Osteoblast (primary cell): Measurements from ENCODE around the gene SLC36A3. TPM values are rescaled to one million over a fixed set of nuclear protein-coding genes. Genes with fewer than 3 reads are reported as not detected.

ENCODE experiments used
- DNase-seq: peaks from one replicate; pipeline ENCODE4 v3.0.0; 2011; ENCODE audit warnings: low spot score, mixed read lengths; ENCODE audit not compliant: insufficient read length; ENCODE audit errors: missing footprints
- H2AFZ ChIP-seq: 2 replicates; pipeline ENCODE4 v1.6.0; 2011; ENCODE audit warnings: mild to moderate bottlenecking, low read length
- H3K27ac ChIP-seq: 2 replicates; pipeline ENCODE4 v1.5.1; 2011; ENCODE audit warnings: mild to moderate bottlenecking, low read depth, low read length, moderate library complexity
- H3K27me3 ChIP-seq: 2 replicates; pipeline ENCODE4 v1.6.0; 2012; ENCODE audit warnings: mild to moderate bottlenecking, control low read depth, inconsistent platforms, low read length, moderate library complexity; ENCODE audit not compliant: insufficient read depth
- H3K36me3 ChIP-seq: 2 replicates; pipeline ENCODE4 v1.5.1; 2011; ENCODE audit warnings: mild to moderate bottlenecking, low read length, control low read depth, moderate library complexity; ENCODE audit not compliant: insufficient read depth
- H3K4me1 ChIP-seq: 2 replicates; pipeline ENCODE4 v1.5.1; 2011; ENCODE audit warnings: mild to moderate bottlenecking, low read length, control low read depth, moderate library complexity; ENCODE audit not compliant: insufficient read depth
- H3K4me2 ChIP-seq: 2 replicates; pipeline ENCODE4 v1.6.0; 2011; ENCODE audit warnings: mild to moderate bottlenecking, low read length; ENCODE audit not compliant: insufficient read depth
- H3K4me3 ChIP-seq: fragments of 200-600 bp; sonication (generic); 3 replicates; pipeline ENCODE4 v1.5.1; 2012; ENCODE audit warnings: mild to moderate bottlenecking, low read length, inconsistent platforms; ENCODE audit not compliant: insufficient read depth
- H3K79me2 ChIP-seq: 2 replicates; pipeline ENCODE4 v1.6.0; 2012; ENCODE audit warnings: mild to moderate bottlenecking, low read length, control low read depth, inconsistent platforms; ENCODE audit not compliant: insufficient read depth
- H3K9me3 ChIP-seq: 2 replicates; pipeline ENCODE4 v1.5.1; 2011; ENCODE audit warnings: low read depth, low read length, control low read depth
- H4K20me1 ChIP-seq: 2 replicates; pipeline ENCODE4 v1.6.0; 2012; ENCODE audit warnings: mild to moderate bottlenecking, low read length, control low read depth; ENCODE audit not compliant: insufficient read depth
- CTCF ChIP-seq: IDR thresholded peaks from 2 replicates; pipeline ENCODE4 v1.5.1; 2011; ENCODE audit warnings: mild to moderate bottlenecking, low read depth, low read length, moderate library complexity; ENCODE audit errors: extremely low read depth
- total RNA-seq: library from RNA; depleted of rRNA; stranded (reverse); fragments of >200 nt; gene quantifications from 2 replicates; pipeline ENCODE4 v1.2.3, GENCODE V29; 2012

Gene SLC36A3
- not detected in 2 replicates for total RNA-seq

GRCh38 chr5:151303666-151304065, at the start of gene SLC36A3:
Gene SLC36A3 (minus strand): TSS chr5:151303766. CDS start chr5:151303354, 412 bp downstream.
- H4K20me1 ChIP-seq = no peaks in the 10 kb centered on the region
- H3K4me2 ChIP-seq = no peak within 1 kb of the TSS
- no peaks in the 10 kb centered on the region for H3K4me1 ChIP-seq
- DNase-seq = no peak
- no peaks in the 10 kb centered on the region for H3K79me2 ChIP-seq
- H3K27me3 ChIP-seq = peaks cover 3% of the 10 kb centered on the region
- H2AFZ ChIP-seq = no peak within 1 kb of the TSS
- TF ChIP-seq CTCF = no peak
- H3K36me3 ChIP-seq = no peaks in the 10 kb centered on the region
- H3K9me3 ChIP-seq = no peaks in the 10 kb centered on the region
- H3K4me3 ChIP-seq = no peak within 1 kb of the TSS
- H3K27ac ChIP-seq = no peak within 1 kb of the TSS

GRCh38 chr5:151351671-151352070, 48.1 kb upstream of the SLC36A3 start:
- no peak overlapping the region for H3K27ac ChIP-seq
- no peak overlapping the region for H2AFZ ChIP-seq
- no peak overlapping the region for H3K4me2 ChIP-seq
- no peak overlapping the region for H3K4me3 ChIP-seq
- H3K4me1 ChIP-seq = no peaks in the 10 kb centered on the region
- H4K20me1 ChIP-seq = no peaks in the 10 kb centered on the region
- no peaks in the 10 kb centered on the region for H3K9me3 ChIP-seq
- no peak for TF ChIP-seq CTCF
- DNase-seq = no peak
- peaks cover 12% of the 10 kb centered on the region for H3K27me3 ChIP-seq
- H3K36me3 ChIP-seq = no peaks in the 10 kb centered on the region
- no peaks in the 10 kb centered on the region for H3K79me2 ChIP-seq

- no peak for TF ChIP-seq CTCF
- no peak overlapping the region for H3K27ac ChIP-seq
Measured at GRCh38 chr5:151348789-151349188, 45.2 kb upstream of the SLC36A3 start.

GRCh38 chr5:151347369-151347768, 43.8 kb upstream of the SLC36A3 start, which contains the start of gene SLC36A2:
Gene SLC36A2 (minus strand): TSS chr5:151347559. CDS start chr5:151347460, 99 bp downstream.
- Histone ChIP-seq H3K4me3 (no peak within 1 kb of the TSS), H2AFZ (no peak within 1 kb of the TSS), H3K27me3 (peaks cover 32% of the 10 kb centered on the region), H3K4me2 (no peak within 1 kb of the TSS), H3K4me1 (peaks cover 9% of the 10 kb centered on the region), H3K79me2 (no peaks in the 10 kb centered on the region), H3K9me3 (no peaks in the 10 kb centered on the region), H3K36me3 (no peaks in the 10 kb centered on the region), H4K20me1 (no peaks in the 10 kb centered on the region), H3K27ac (no peak within 1 kb of the TSS)
- DNase-seq = no peak
- no peak for TF ChIP-seq CTCF

More at GRCh38 chr5:151348789-151349188, 45.2 kb upstream of the SLC36A3 start:
- Histone ChIP-seq H3K79me2 (no peaks in the 10 kb centered on the region), H3K4me1 (peaks cover 9% of the 10 kb centered on the region), H3K4me2 (no peak overlapping the region), H3K36me3 (no peaks in the 10 kb centered on the region), H3K9me3 (no peaks in the 10 kb centered on the region), H3K27me3 (peaks cover 24% of the 10 kb centered on the region), H4K20me1 (no peaks in the 10 kb centered on the region), H3K4me3 (no peak overlapping the region), H2AFZ (no peak overlapping the region)
- no peak for DNase-seq
